ENCODE measurements around the gene ACAD9.

ACAD9 gene

DNA sequence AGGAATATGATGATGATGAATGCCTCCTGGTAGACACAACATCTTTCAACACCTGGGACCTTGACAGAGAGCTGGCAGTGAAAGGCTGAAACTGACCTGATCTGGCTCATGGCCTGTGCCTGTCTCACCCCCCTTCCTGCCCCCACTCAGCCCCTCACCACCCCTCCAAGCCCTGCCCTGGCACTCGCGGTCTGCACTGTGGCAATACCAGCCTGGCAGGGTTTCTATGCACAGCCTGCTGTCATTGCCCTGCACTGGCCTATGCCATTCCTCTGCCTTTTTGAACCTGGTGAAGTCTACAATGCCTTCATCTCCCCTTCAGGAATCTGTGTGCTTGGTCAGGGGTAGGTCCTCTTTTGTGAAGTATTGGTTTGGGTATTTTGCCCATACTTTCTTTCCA is 56.5 kb downstream of the ACAD9 start:
- no peak for DNase-seq

DNA sequence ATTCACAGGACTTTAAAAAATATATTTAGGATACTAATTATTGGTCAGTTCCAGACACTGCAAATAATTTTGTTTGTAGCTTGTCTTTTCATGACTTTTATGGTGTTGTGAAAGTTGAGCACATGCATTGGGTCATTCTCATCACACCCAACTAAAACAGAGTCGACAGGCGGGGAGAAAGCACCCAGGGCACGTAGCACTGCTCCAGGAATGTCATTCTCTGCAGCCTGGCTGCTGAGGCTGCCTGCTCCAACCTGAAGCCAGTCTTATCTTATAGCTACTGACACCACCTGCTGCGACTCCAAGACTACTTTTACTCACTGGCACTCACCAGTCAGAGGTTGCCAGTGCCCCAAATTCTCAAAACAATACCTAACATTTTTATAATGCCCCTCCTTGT is 56.9 kb downstream of the ACAD9 start:
- no peak for DNase-seq

DNA sequence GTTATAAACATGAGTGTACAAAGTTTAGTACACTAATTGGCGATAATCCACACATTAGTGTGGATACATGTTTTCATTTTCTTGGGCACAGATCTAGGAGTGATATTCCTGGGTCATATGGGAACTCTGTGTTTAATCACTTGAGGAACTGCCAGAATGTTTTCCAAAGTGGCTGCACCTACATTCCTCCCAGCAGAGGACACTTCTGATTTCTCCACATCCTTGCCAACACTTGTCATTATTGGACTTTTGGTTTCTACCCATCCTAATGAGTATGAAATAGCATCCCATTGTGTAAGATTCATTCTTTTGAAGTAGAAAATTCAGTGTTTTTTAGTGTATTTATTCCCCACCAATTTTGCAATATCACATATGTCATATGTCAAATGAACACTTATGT is 60.8 kb downstream of the ACAD9 start:
- DNase-seq, result no peak

DNA sequence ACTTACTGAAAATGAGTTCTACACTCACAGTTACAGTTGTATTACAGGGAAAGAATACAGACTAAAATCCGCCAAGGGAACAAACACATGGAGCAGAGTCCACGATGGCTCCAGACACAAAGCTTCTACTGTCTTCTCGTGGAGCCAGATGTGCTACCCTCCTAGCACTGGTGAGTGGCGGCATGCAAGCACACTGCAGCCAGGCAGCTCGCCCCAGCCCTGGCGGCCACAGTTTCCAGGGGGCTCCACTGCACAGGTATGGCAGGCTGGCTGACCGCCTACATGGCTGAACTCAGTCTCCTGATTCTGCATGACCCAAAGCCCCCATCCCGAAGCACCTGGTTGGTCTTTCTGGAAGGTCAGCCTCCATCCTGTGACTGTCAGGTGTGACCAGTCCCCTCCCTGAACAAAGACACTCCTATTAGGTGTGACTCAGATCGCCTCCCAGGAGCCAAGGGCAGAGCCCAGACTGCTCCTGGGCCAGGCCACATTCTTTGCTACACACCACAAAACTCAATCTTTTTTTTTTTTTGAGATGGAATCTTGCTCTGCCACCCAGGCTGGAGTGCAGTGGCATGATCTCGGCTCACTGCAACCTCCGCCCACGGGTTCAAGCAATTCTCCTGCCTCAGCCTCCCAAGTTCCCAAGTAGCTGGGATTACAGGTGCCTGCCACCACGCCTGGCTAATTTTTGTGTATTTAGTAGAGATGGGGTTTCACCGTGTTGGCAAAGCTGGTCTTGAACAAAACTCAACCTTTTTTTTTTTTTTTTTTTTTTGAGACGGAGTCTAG is 62.9 kb downstream of the ACAD9 start:
- no peak for DNase-seq

DNA sequence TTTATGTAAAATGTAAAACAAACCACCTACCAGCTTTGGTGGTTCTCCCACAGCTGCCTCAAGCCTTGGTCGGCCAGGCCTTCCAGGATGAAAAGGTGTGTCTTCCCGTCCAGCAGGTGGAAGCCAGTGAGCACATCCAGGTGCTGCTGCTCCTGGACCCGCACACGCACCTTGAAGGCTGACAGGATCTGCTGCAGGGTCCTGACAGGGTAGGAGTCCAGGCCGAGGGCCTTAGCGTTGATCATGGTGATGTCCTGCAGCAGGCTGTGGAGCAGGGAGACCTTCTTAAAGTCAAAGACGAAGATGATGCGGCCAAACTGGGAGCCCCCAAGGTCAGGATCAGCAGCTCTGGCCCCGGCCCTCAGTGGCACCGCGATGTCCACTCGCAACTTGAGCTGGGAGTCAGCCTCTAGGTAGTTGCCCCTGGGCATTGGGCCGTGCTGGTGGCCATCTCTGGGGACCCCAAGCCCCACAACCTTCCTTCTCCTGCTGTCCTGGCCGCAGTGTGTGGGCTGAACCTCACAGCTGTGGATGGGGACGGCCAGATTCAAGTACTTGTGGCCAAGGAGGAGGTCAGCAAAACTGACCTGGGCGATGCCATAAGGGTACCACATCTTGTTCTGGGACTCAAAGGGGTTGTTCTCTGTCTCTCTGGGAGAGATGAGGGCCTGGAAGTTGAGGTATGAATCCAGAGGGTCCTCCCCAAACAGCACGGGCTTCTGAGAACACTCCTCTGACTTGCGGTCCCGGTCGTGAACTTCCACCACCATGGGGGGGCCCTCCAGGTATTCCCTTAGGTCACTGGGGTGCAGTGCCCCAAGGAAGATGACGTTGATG is 65.8 kb downstream of the ACAD9 start:
- DNase-seq, result no peak

DNA sequence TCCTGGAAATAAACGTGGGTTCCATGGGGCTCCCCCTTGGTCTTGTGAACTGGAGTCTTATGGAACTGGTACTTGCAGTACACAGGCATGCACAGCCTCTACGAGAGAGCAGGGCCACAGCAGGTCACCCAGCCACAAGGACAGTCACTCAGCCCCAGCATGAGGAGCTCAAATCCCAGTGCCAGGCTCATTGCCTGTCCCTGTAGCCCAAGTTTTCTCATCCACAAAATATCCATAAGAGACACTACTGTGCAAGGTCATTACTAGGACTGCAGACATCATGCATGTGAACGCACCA is 66.4 kb downstream of the ACAD9 start:
- no peak for DNase-seq

DNA sequence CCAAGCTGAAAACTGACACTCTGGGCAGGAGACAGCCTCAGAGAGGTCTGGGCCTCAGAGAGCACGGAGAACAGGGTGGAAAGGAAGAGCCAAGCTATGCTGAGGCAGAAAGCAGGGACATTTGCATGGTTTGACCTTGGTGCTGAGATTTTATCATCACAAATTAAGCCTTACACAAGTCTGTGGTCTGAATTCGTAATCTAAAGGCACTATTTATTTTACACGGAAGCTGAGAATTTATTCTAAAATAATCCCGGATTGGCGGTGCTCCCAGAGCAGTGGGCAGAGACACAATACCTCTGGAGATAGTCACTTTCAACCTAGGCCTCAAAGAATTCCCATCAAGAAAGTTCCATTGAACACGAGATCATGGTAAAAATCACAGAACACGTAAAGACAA is 67.0 kb downstream of the ACAD9 start:
- DNase-seq, result no peak

DNA sequence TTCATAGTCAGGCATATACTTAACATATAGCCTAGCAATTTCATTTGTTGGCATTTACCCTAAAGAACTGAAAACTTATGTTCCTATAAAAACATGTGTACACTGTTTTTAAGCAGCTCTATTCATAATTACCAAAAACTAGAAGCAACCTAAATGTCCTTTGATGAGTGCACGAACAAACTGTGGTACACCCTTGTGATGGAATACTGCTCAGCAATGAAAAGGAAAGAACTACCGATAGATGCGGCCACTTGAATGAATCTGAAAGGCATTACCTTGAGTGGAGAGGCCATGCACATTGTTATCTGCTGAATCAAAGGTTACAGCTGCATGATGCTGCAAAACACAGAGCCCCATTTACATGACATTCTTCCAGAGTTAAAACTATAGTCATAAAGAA is 69.7 kb downstream of the ACAD9 start:
- no peak for DNase-seq

DNA sequence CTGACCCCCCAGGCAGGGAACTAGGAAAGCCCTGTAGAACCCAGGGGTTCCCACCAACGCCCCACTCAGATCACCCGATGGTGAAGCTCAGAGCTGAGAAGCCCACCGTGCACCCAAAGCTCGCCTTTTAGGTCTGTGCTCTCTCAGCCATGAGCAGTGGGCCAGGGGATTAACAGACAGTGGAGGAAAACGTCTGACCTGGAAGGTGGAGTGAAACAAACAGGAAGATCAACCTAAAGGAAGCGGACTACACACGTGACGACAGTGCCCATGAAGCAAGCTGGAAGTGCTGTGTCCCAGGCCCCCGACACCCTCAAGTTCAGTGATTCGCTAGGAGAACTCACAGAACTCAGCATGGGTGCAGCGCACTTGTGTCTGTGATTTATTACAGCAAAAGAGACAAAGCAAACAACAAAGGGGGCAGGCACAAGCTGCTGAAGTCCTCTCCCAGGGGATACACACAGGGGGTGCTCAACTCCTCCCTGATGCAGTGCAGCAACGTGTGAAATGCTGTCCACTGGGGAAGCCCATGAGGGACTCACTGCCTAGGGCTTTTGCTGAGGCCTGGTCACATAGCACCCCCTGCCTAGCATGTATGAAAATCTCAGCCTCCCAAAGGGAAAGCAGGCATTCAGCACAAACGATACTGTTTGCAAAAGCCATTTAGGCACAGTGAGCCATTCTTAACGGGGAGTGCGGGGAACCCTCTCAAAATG is 71.0 kb downstream of the ACAD9 start:
- peak in 3 of 4 experiments; percentile 11 to 26 (median 26) for DNase-seq

DNA sequence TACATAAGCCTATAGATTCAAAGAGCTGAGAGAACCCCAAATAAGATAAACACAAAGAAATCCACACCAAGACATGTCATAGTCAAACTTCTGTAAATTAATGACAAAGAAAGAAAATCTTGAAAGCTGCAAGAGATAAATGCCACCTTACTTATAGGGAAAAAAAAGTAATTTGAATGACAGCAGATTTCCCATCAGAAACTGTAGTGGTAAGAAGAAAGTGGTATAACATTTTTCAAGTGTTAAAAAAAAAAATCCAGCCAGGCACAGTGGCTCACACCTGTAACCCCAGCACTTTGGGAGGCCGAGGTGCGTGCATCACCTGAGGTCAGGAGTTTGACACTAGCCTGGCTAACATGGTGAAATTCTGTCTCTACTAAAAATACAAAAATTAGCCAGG is 77.0 kb downstream of the ACAD9 start:
- DNase-seq, result no peak

Data from suppressor macrophage (primary cell).